Measurements from ENCODE around the gene ACP5.

The ACP5 gene

DNA sequence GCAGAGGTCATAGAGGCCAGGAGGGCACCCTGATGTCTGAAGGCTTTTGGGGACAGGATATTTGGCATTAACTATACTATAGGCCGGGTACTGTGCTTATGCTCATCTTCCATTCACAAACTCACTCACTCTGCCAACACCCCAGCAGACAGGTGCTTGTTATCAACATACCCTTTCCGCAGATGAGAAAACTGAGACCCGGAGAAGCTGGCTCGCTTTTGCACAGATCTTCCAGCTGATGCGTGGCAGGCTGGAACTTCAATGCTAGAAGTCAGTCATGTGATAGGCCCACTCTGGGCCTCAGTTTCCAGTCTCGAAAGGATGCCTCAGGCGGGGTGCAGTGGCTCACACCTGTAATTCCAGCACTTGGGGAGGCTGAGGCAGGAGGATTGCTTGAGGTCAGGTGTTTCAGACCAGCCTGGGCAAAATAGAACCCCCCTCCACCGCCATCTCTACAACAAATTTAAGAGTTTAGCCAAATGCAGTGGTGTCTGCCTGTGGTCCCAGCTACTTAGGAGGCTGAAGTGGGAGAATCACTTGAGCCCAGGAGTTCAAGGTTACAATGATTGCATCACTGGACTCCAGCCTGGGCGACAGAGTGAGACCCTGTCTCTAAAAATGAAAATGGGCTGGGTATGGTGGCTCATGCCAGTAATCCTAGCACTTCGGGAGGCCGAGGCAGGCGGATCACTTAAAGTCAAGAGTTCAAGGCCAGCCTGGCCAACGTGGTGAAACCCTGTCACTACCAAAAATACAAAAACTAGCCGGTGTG, 29.3 kb downstream of the ACP5 start:
- no peak for DNase-seq
- ATAC-seq = no peak

DNA sequence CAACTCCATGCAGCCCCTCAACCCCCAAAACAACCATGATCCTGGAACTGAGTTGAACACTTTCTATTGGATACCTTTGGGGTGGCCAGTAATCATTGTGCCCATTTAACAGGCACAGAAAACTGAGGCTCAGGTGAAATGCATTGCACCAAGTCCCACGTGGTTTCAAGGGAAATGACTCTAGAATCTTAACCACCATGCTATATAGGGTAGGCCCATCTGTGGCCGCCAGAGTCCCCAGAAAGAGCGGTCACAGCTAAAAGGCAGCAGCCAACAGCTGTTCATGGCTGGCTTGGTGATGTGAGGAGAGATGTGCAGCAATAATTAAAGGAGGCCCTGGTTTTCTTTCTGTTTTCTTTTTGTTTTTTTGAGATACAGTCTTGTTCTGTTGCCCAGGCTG, 36.2 kb downstream of the ACP5 start:
- no peak for DNase-seq
- no peak for ATAC-seq

DNA sequence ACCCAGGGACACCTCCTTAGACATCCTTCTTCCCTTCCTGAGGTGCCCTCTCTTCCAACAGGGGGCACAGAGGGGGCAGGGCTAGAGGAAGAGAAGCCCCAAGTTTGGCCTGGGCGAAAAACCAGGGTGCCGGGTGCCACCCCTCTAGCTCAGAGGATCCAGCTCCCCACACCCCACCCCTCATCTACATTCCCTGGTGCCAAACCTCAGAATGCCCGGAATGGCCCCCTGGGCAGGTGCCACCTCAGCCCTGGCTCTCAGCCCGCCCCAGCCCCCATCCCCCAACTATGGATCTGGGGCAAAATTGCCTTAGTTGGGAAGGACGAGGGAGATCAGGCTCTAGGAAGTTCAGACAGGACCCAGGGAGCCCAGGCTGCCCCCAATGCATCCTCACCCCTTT, 36.8 kb downstream of the ACP5 start:
- DNase-seq (no peak), ATAC-seq (no peak)

DNA sequence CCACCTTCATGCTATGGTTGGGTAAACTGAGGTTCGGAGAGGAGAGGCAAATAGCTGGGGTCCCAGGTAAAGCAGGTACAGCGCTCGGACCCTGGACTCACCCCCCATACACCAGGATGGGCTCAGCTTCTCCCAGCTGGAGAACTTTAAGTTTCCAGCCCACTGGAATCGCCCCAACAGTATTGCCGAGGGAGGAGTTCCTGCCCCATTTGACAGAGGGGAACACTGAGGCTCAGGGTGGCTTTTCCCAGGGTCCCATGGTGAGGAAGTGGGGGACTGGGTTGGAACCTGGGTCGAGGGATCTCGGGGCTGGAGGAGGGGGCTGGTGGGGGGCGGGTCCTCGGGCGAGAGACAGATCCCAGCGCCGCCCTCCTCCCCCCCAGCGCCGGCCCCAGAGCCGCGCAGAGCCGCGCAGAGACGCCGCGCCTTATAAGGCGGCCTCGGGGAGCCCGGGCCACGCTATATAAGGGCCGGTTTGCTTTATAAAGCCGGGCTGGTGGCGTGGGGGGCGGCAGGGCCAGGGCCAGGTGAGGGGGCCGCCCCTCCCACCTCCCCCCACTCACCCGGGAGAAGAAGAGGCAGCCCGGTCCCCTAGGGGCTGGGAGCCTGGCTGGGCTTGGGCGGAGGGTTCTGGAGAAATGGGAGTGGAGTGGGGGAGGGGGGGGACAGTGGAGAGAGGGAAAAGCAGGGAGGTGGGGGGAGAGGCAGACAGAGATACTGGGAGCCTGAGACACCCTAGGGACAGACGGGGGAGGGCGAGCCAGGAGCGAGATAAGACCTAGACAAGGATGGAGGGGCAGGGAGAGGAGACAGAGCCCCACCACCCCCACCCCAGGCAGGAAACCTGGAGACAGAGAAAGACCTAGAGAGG, 37.7 kb downstream of the ACP5 start:
- no peak for DNase-seq
- no peak for ATAC-seq

DNA sequence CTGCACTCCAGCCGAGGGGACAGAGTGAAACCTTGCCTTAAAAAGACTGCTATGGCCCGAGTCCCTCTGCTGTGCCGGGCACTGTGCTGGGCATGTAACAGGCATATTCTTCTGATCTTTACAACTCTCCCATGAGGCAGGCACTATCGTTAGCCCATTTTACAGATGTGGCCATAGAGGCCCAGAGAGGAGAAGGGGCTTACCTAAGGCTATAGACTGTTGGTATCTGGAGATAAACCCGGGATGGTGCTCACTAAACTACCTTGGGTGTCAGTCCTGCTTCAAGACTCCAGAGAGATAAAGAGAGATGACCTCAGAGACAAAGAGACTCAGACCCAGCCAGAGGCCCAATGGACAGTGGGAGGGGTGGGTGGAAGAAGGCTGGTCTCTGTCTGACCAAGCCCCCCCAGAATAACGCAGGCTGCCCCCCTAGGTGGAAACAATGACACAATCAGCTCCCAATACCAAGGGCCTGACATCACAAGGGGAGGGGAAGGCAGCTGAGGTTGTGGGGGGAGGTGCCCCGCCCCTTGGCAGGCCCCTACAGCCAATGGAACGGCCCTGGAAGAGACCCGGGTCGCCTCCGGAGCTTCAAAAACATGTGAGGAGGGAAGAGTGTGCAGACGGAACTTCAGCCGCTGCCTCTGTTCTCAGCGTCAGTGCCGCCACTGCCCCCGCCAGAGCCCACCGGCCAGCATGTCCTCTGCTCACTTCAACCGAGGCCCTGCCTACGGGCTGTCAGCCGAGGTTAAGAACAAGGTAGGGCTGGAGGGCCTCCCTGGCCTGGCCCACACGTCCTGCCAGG, 39.0 kb downstream of the ACP5 start, which contains the start of gene CNN1:
Gene CNN1, plus strand, starts transcription at position 620 of the 805 bp plus-strand sequence. Its CDS starts 77 bp downstream, at position 697.
- no peak for ATAC-seq
- no peak for DNase-seq

DNA sequence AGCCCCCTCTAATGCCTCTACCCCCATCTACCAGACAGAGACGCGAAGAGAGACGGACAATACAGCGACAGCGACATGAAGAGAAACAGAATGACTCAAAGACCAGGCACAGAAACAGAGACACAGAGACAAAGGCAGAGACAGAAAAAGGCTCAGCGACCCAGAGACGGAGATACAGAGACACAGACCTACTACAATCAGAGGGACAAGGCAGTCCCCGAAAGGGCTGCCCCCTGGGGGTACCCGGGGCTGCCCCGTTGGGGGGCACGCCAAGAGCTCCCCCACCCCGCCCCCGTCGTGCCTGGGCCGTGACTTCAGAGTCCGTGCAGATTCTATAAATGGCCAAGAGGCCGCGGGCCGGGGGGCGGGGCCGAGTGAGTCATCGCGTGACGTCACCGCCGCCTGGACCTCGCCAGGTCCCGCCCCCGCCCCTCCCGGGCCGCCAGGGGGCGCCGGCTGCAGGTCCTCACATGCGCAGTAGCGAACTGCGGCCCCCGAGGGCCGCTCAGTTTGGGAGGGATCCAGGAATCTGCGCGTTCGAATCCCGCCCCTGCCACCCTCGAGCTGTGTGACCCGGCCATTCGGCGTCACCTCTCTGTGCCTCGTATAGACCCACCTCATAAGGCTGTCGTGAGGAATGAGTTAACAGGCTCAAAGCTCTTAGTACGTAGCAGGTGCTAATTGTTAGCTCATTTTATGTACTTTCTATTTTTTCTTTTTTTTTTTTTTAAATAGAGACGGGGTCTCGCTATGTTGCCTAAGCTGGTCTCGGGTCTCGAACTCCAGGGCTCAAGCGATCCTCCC, 41.5 kb downstream of the ACP5 start:
- ATAC-seq (peak; percentile 74), DNase-seq (peak; percentile 96)

DNA sequence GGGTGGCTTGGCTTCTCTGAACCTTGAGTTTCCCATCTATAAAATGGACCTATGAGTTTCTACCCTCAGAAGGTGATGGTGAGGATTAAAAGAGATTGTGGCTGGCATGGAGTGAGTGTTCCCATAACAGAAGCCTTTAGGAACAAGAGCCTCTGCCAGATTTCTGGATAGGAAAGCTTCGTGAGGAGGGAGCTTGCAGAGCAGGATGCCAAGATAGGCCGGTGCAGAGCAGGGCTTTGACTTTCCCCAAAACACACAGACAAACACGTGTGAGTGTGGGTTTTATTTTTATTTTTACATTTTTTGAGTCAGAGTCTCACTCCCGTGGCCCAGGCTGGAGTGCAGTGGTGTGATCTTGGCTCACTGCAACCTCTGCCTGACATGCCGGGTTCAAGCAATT, 42.5 kb downstream of the ACP5 start:
- no peak for DNase-seq
- ATAC-seq = no peak

DNA sequence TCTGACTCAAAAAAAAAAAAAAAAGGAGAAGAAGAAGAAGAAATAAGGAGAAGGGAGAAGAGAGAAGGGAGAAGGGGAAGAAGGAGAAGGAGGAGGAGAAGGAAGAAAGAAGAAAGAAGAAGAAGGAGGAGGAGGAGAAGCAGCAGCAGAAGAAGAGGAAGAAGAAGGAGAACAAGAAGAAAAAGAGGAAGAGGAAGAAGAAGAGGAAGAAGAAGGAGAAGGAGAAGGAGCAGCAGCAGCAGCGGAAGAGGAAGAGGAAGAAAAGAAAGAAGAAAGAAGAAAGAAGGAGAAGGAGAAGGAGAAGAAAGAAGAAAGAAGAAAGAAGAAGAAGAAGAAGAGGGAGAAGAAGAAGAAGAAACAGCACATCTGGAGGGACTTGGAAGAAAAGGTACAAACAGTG, 42.9 kb downstream of the ACP5 start:
- no peak for DNase-seq

DNA sequence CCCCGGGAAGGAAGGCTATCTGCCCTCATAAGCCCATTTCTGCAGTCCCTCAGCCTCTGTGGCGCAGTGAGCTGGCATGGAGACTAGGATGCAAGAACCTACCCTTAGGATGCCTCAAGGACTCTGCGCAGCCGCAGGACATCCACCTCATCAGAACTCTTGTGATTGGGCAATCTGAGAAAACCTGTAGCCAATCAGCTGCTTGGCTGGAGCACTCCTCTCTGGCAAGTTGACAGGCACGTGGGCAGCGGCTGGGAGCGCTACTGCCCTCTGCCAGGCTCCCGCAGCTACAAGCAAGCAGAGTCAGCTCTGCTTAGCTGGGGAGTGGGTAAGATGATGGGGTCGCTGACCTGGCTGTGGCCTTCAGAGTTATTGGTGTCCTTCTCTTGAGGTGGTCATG, 47.0 kb downstream of the ACP5 start:
- DNase-seq (peak; percentile 65), ATAC-seq (no peak)

More for the DNA sequence above, 42.9 kb downstream of the ACP5 start:
- ATAC-seq = no peak

DNA sequence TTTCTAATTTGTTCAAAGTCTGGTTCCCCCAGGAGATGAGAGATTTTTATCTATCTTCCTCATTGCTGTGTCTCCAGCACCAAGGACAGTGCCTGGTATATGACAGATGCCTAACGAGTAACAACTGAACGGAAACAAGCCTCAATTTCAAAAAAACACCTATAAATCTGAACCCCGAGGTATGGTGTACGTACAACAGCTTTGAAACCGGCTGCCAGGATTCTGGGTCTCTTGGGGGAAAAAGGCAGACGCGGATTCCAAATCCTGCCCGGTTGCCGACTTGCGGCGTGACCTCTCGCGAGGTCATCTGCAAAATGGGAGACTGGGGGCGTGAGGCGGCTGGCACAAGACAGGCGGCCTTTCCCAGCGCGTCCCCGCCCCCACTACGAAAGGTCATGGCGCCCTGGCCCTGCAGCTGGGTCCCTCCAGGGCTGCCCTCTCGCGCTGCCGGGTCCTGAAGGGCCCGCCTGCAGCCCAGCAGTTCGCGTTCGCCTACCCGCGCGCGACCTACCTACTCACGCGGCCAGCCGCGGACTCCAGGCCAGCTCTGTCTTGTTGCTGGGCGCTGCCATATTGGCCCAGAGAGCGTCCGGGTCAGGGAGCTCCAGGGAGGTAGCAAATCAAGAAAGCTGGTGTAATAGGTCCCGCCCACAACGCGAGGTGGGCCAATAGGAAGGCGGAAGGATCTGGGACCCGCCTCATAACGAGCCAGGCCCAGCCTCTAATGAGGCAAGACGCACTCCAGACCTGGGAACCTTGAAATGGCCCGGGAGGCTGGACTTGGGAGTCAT, 48.7 kb downstream of the ACP5 start, which contains the start of gene ECSIT:
Gene ECSIT, minus strand, starts transcription at position 584 of the 791 bp plus-strand sequence. CDS start 9,964 bp downstream, outside the sequence.
- DNase-seq = peak; percentile 94
- peak; percentile 96 for ATAC-seq
